ENCODE data around the gene SLAMF9.

The SLAMF9 gene

DNA sequence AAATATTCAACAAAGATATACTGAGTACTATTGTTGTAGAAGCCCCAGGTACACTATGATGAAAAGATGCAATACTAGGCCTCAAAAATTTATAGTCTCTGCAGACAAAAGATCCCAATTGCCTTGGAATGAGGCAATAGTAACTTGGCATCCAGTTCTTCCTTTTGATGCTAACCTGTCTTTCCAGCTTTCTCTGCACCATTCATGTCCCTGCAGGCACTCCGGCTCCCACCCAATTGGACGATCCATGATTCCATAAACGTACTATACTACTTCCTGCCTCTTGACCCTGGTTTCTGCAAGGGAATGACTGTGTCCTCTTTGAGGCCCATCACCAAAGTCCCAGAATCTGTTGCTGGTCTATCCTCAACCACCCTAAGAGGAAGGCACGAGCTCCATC, 20.7 kb downstream of the SLAMF9 start:
- DNase-seq (ENCODE audit: low read depth, low spot score), result no peak
- TF ChIP-seq, protein P1, sequence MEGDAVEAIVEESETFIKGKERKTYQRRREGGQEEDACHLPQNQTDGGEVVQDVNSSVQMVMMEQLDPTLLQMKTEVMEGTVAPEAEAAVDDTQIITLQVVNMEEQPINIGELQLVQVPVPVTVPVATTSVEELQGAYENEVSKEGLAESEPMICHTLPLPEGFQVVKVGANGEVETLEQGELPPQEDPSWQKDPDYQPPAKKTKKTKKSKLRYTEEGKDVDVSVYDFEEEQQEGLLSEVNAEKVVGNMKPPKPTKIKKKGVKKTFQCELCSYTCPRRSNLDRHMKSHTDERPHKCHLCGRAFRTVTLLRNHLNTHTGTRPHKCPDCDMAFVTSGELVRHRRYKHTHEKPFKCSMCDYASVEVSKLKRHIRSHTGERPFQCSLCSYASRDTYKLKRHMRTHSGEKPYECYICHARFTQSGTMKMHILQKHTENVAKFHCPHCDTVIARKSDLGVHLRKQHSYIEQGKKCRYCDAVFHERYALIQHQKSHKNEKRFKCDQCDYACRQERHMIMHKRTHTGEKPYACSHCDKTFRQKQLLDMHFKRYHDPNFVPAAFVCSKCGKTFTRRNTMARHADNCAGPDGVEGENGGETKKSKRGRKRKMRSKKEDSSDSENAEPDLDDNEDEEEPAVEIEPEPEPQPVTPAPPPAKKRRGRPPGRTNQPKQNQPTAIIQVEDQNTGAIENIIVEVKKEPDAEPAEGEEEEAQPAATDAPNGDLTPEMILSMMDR (IDR thresholded peaks at IDR 0.05; ENCODE audit: low read depth, low read length), result no peak
- in situ Hi-C loops (cut with HindIII; ENCODE audit: low sequenced_read_pairs), result no loop called here
- no peak overlapping the region for H3K4me3 ChIP-seq (ENCODE audit: low read depth, low read length)

DNA sequence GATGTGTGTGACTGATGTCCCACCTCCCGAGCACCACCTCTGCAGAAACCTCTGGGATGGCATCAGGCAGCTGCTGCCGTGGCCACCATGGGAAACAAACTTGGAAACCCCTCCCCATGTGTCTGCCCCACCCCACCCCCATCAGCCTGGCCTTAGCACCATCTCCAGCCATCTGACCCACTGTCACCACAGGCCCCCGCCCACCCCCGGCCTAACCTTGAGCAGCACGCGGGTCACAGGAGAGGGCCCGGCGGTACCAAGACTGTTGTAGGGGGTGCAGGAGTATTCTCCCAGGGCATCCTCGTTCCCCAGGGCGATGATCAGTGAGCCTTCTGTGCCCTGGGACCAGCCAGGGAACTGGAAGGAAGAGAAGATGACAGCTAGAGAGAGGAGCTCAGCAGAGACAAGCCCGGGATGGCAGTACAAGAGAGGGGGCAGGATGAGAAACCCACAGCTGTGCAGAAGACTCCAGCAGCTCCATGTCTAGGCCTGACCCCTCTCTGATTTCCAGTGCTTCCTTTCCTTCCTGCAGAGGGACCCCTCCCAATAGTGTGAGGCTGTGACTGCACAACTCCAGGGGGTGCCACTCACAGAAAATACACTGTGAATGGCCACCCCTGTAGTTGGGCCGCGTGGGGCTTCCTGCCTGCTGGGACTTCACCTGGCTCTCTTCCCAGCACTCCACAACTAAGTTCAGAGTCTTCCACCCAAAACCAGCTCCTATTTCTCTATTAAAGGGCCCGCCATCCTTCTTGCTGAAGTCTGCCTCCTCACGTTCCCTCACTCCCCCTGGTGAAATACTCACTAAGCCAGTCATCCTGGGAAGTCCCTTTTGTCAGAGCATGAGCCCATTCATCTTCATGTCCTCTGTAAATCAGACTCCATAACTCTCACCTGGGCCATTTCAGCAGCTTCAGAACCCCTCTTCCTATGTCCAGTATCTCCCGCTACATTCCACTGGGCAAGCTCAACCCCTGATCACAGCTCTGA, 21.4 kb downstream of the SLAMF9 start:
- in situ Hi-C loops (cut with HindIII; ENCODE audit: low sequenced_read_pairs), result no loop called here
- TF ChIP-seq, protein P1 (IDR thresholded peaks at IDR 0.05; ENCODE audit: low read depth, low read length), result peak; percentile 24
- peak; percentile 46 for DNase-seq (ENCODE audit: low read depth, low spot score)
- no peak overlapping the region for H3K4me3 ChIP-seq (ENCODE audit: low read depth, low read length)

DNA sequence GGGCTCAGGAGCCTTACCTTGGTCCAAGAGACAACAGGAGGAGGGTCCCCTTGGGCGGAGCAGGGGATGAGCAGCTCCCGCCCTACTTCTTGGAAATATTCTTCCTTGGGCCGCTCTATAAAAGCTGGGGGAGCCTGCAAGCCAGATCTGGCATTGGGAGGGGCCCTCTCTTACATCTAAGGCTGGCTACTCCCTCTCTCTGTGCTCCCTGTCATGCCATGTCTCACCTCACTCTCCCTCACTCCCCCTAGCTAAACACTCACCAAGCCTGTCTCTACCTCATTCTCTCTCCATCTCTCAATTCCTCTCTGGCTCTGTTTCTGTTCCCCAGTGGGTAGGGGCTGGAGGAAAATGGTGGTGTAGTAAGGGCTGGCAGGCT, 22.3 kb downstream of the SLAMF9 start:
- in situ Hi-C loops (cut with HindIII; ENCODE audit: low sequenced_read_pairs), result no loop called here
- no peak for DNase-seq (ENCODE audit: low read depth, low spot score)
- TF ChIP-seq, protein P1 (IDR thresholded peaks at IDR 0.05; ENCODE audit: low read depth, low read length), result no peak

DNA sequence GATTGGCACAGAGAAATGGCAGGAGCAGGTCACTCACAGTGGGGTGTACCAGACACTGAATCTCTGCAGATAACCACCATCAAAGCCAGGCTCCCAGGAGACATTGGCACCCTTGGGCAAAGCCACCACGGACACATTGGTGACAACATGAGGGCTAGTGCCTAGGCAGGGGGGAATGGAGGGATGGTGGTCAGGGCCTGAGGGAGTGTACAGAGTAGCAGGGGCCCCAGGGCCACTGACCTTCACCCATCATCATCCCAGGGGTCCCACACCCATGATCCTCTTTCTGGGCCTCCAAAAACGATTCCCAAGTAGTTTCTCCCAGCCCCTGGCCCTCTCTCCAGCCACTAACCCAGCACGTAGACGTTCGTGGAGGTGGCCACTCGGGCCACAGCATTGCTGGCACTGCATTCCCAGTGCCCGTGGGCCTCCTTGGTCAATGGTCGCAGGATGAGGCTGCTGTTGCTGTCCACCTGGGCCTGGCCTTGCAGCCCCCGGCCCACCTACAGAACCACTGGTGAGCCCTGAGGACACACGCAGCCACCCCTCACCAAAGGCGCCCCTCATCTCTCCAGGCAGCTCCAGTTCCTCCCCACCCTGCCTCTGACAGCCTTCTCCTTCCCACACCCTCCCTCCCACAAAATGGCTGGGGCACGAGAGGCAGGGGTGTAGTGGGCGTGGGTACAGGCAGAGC, 22.8 kb downstream of the SLAMF9 start:
- TF ChIP-seq, protein P1 (IDR thresholded peaks at IDR 0.05; ENCODE audit: low read depth, low read length), result no peak
- no peak for DNase-seq (ENCODE audit: low read depth, low spot score)
- in situ Hi-C loops (cut with HindIII; ENCODE audit: low sequenced_read_pairs), result no loop called here
- no peak overlapping the region for H3K4me3 ChIP-seq (ENCODE audit: low read depth, low read length)

More for the DNA sequence above, 22.3 kb downstream of the SLAMF9 start:
- H3K4me3 ChIP-seq (ENCODE audit: low read depth, low read length), result no peak overlapping the region

DNA sequence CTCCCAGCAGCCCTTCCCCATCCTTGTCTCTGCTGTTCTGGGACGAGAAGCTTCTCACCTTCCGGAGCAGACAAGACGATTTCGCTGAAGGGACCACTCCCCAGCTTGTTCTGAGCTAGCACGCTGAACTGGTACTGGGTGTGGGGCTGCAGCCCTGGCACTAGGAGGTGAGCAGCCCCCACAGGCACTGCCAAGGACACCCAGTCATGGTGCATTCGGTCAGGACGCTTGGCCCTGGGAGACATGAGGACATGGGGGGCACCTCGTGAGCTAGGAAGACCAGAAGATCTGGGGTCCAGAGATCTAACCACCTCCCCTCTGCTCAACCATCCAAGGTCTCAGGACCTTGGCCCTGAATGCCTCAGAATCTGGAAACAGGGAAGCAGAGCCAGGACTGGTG, 23.4 kb downstream of the SLAMF9 start:
- TF ChIP-seq, protein P1 (IDR thresholded peaks at IDR 0.05; ENCODE audit: low read depth, low read length), result no peak
- in situ Hi-C loops (cut with HindIII; ENCODE audit: low sequenced_read_pairs), result no loop called here
- no peak for DNase-seq (ENCODE audit: low read depth, low spot score)
- no peak overlapping the region for H3K4me3 ChIP-seq (ENCODE audit: low read depth, low read length)

DNA sequence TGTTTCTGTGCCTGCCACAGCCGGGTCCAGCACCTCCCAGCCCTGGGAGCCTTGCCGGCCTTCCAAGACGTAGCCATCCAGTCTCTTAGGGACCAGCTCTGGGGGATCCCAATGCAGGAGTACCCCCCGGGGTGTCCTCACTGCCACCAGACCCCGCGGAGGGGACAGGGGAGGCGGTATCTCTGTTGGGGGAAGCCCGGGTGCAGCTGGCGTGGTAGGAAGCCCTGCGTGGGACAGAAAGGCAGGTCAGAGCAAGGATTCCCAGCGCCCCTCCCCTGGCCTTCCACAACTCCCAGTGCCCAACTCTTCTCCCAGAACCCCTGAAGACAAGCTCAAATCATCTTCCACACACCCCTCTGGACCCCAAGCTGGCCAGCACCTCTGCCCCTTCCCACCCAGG, 23.8 kb downstream of the SLAMF9 start:
- no peak for DNase-seq (ENCODE audit: low read depth, low spot score)
- in situ Hi-C loops (cut with HindIII; ENCODE audit: low sequenced_read_pairs), result no loop called here
- TF ChIP-seq, protein P1 (IDR thresholded peaks at IDR 0.05; ENCODE audit: low read depth, low read length), result no peak
- H3K4me3 ChIP-seq (ENCODE audit: low read depth, low read length), result no peak overlapping the region
